Activated naive CD4-positive, alpha-beta T cell treated with anti-CD3 and anti-CD28 coated beads for 36 hours (primary cell): ENCODE data around the gene DCLRE1B. TPM values are rescaled to one million over a fixed set of nuclear protein-coding genes. Genes with fewer than 3 reads are reported as not detected.

Source experiments
- CTCF ChIA-PET: fragments of 350-600 bp; sonication (Branson Sonifier 250); formaldehyde crosslinking; loops from one replicate; lab custom pipeline; 2021; ENCODE audit warnings: antibody characterized with exemption; lab: Charles Lee
- DNase-seq: peaks from one replicate; pipeline ENCODE4 v3.0.0-alpha.2; 2020
- H3K27ac Mint-ChIP-seq: one replicate; pipeline ENCODE4 v1.8.0; 2021; ENCODE audit warnings: mild to moderate bottlenecking, mixed read lengths
- H3K27me3 Mint-ChIP-seq: one replicate; pipeline ENCODE4 v1.8.0; 2021; ENCODE audit warnings: low read depth, mixed read lengths
- H3K36me3 Mint-ChIP-seq: one replicate; pipeline ENCODE4 v1.8.0; 2021; ENCODE audit warnings: low read depth, mixed read lengths
- H3K4me1 Mint-ChIP-seq: one replicate; pipeline ENCODE4 v1.8.0; 2021; ENCODE audit warnings: low read depth, mixed read lengths
- H3K4me3 Mint-ChIP-seq: one replicate; pipeline ENCODE4 v1.8.0; 2021; ENCODE audit warnings: mild to moderate bottlenecking, moderate library complexity, mixed read lengths
- H3K9me3 Mint-ChIP-seq: one replicate; pipeline ENCODE4 v1.8.0; 2021; ENCODE audit warnings: mixed read lengths
- intact Hi-C: fragments of 100-400 bp; cut with micrococcal nuclease; formaldehyde crosslinking; loops from one replicate; pipeline ENCODE4 v1.15.1; 2023
- total RNA-seq, 2 experiments: library from RNA; stranded (reverse); gene quantifications; one replicate each; pipeline ENCODE4 v1.2.3, GENCODE V29; 2021

Gene DCLRE1B
- total RNA-seq, 2 experiments from 2014 or later: 17.7 to 18.3 TPM

DNA sequence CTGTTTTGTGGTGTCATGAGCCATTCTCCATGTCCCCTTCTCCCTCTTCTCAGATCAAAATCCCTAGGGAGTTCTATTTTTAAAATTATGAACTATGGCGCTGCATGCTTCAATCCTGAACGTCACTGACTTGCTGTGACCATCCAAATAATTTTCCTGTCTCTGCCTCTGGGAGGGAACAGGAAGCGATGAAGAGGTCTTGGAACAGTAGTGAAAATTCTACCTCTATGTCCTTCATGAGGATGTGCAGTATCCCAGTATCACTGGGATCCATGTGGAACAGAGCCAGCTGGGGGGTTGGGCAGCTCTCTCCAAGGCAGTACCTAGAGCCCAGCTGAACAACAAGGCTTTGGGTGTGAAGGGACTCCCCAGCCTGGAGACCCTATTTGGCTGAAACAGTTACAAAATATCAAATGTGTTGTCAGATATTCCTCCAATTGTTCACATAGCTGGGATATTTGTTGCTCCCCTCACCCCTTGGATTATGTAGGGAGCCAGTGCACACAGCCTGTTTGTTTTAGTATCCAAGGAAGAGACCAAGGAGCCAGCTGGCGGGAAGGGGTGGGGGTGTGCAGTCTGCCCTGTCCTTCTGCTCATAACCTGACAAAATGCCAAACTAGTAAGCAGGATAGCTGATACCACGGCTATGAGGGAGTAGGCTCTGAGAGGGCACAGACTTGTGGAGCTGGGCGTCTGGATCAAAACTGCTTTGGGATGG is 7.6 kb downstream of the DCLRE1B start:
- Mint-ChIP-seq H3K27me3 (no peaks in the 10 kb centered on the region), H3K27ac (no peak overlapping the region), H3K36me3 (peaks cover 40% of the 10 kb centered on the region), H3K9me3 (no peaks in the 10 kb centered on the region), H3K4me1 (peaks cover 14% of the 10 kb centered on the region), H3K4me3 (no peak overlapping the region)
- CTCF ChIA-PET: interaction anchor here (0.8 kb wide), 1 partner anchor 77 kb away, joined by 3 read pairs; no protein-coding TSS in a partner anchor
- DNase-seq: no peak
- intact Hi-C loops: no loop called here

DNA sequence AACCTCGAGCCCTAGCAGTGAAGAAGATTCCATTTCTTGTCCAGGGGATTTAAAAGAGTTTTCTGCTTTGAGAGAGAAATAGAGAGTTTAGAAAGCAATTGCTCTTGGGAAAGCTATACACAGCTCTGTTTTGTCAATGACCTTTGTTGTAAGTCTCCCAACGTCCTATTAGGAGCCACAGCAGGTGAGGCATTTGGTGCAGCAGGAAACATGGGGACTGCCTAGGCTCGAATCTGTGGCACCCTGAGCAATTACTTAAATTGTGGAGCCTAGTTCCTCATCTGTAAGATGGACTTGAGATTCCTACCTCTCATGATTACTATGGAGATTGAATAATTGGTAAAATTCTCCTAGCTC is 8.2 kb downstream of the DCLRE1B start:
- Mint-ChIP-seq H3K4me3 (no peak overlapping the region), H3K9me3 (no peaks in the 10 kb centered on the region), H3K27ac (no peak overlapping the region), H3K4me1 (peaks cover 9% of the 10 kb centered on the region), H3K27me3 (peaks cover 2% of the 10 kb centered on the region), H3K36me3 (peaks cover 34% of the 10 kb centered on the region)
- intact Hi-C loops: no loop called here
- CTCF ChIA-PET: interaction anchor here (0.8 to 1.3 kb wide), 2 partner anchors 18 to 78 kb away, joined by 3 read pairs; no protein-coding TSS in a partner anchor
- no peak for DNase-seq

DNA sequence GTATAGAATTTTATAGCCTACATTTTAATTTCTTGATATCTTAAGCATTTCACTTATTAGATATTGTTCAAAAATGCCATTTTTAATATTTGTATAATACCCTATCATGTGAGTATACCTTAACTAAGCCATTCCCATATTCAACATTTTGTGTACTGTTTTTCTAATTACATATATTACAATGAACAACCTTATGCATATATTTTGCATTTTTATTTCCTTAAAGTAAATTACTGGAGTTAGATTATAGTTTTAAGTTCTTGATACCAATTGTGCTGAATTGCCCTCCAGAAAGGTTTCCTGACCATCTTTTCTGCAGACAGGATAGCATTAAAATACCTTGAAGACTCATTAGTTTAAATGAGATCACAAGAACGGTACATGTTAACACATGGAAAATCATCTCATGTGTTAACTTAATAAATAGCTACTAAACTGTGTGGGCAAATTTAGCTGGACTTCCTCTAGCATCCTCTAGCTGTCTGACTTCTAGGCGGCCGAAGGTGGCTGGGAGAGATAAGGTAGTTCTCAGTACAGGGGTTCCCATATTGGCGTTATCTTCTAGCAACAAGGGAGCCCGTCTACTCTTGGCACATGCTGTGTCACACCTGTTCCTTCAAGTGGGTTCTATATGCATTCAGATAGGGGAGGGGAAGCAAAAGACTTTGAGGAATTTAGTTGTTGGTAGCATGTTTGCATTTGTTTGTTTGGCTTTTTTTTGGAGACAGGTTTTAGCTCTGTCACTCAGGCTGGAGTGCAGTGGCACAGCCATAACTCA is 8.9 kb downstream of the DCLRE1B start:
- intact Hi-C loops: no loop called here
- peaks cover 7% of the 10 kb centered on the region for H3K4me1 Mint-ChIP-seq
- H3K4me3 Mint-ChIP-seq: no peak overlapping the region

DNA sequence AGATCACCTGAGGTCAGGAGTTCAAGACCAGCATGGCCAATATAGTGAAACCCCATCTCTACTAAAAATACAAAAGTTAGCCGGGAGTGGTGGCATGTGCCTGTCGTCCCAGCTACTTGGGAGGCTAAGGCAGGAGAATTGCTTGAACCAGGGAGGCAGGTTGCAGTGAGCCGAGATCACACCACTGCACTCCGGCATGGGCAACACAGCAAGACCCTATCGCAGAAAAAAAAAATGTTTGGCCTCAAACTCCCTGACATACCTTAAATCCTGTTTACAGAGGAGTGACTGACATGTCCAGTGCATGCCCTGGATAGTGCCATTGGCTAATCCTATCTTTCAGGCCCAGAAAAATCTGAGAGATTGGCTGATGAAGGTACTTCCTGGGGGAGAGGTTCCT is 11.8 kb downstream of the DCLRE1B start:
- Mint-ChIP-seq H3K9me3 (no peaks in the 10 kb centered on the region), H3K36me3 (peaks cover 12% of the 10 kb centered on the region), H3K27me3 (peaks cover 2% of the 10 kb centered on the region), H3K4me3 (no peak overlapping the region), H3K4me1 (peaks cover 7% of the 10 kb centered on the region), H3K27ac (no peak overlapping the region)
- CTCF ChIA-PET: interaction anchor here (1.7 kb wide), 1 partner anchor 12 kb away, joined by 5 read pairs; the partner anchor contains the start of gene HIPK1
- intact Hi-C loops: no loop called here
- no peak for DNase-seq

More for the DNA sequence above, 8.9 kb downstream of the DCLRE1B start:
- DNase-seq: no peak
- Mint-ChIP-seq H3K27ac (no peak overlapping the region), H3K27me3 (peaks cover 2% of the 10 kb centered on the region), H3K9me3 (no peaks in the 10 kb centered on the region), H3K36me3 (peaks cover 32% of the 10 kb centered on the region)
- CTCF ChIA-PET: interaction anchor here (1.3 kb wide), 1 partner anchor 17 kb away, joined by 3 read pairs; no protein-coding TSS in a partner anchor

DNA sequence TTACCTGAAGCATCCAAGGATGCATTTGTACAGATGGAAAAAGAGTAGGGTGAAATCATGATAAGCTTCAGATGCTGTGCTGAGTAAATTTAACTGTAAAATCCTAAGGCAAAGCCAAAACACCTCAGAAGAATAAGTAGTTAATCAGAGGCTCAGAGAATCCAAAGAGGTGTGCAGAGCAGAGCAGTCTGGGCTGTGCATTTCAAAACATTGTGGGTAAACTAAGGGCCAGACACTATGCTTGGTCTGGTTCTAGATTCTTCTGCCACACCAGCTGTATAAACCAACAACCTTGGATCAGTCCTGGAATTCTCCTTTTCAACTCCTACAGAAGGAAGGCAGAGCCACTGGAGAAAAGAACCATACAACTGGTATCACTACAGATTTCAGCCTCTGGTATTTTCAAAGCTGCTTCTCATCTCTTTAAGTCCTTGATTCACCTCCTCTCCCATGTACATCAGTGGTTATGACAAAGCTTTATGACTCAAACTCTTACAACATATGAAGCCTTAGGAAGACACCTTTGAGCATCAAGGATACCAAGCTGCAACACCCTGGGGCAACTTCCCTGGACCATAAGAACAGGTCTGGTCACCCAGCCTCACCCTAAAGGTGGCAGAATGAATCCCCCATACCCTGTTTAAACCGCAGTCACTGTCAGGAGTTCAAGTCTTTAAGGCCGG is 12.4 kb downstream of the DCLRE1B start:
- H3K27me3 Mint-ChIP-seq: peaks cover 2% of the 10 kb centered on the region
- peaks cover 7% of the 10 kb centered on the region for H3K4me1 Mint-ChIP-seq
- H3K36me3 Mint-ChIP-seq: peaks cover 11% of the 10 kb centered on the region
- CTCF ChIA-PET: interaction anchor here (0.6 to 1.7 kb wide), 2 partner anchors 11 to 302 kb away, joined by 3 to 5 read pairs; partner anchors contain the start of gene HIPK1
- H3K9me3 Mint-ChIP-seq: no peaks in the 10 kb centered on the region
- H3K27ac Mint-ChIP-seq: no peak overlapping the region
- H3K4me3 Mint-ChIP-seq: no peak overlapping the region
- DNase-seq: no peak
- intact Hi-C loops: no loop called here

DNA sequence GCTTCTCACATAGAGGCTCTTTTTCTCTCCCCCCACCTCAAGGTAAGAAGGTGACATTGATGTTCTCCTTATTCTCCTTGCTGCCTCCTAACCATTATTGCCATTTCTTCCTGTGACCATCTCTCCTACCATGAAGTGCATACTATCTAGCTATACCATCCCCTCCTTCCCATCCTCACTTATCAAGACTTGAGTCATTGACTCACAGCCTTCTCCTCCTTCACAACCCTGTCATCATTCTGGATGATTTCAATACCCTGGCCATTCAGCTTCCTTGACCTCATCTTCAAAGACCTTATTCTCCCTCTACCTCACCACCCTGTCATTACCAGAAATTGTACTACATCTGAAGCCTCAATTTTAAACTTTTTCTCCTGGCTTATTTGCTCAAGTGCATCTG is 13.1 kb downstream of the DCLRE1B start:
- CTCF ChIA-PET: interaction anchor here (0.6 kb wide), 1 partner anchor 302 kb away, joined by 3 read pairs; no protein-coding TSS in a partner anchor
- Mint-ChIP-seq H3K4me1 (peaks cover 7% of the 10 kb centered on the region), H3K9me3 (no peaks in the 10 kb centered on the region), H3K4me3 (no peak overlapping the region), H3K27ac (no peak overlapping the region), H3K36me3 (peaks cover 7% of the 10 kb centered on the region), H3K27me3 (peaks cover 2% of the 10 kb centered on the region)
- no peak for DNase-seq
- intact Hi-C loops: no loop called here

DNA sequence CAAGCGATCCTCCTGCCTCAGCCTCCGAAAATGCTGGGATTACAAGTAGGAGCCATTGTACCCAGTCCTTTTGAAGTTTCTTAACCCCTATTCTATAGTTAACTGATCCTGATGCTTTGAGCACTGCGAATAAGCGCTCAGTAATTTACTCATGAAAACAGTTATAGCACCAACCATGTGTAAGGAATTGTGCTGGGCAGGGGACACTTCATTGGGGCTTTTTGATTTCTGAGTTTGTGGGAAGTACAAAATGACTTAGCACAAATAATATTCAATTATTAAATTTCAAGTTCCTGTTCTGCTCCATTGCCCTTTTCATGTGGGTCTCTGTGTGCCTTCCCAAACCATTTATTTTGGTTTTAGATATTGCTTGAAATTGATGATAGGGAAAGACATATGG is 17.8 kb downstream of the DCLRE1B start:
- no peak overlapping the region for H3K4me3 Mint-ChIP-seq
- peaks cover 2% of the 10 kb centered on the region for H3K27me3 Mint-ChIP-seq
- H3K36me3 Mint-ChIP-seq: no peaks in the 10 kb centered on the region
- H3K9me3 Mint-ChIP-seq: no peaks in the 10 kb centered on the region
- CTCF ChIA-PET: no interaction called here
- H3K27ac Mint-ChIP-seq: no peak overlapping the region
- intact Hi-C loops: no loop called here
- no peak for DNase-seq
- peaks cover 3% of the 10 kb centered on the region for H3K4me1 Mint-ChIP-seq

DNA sequence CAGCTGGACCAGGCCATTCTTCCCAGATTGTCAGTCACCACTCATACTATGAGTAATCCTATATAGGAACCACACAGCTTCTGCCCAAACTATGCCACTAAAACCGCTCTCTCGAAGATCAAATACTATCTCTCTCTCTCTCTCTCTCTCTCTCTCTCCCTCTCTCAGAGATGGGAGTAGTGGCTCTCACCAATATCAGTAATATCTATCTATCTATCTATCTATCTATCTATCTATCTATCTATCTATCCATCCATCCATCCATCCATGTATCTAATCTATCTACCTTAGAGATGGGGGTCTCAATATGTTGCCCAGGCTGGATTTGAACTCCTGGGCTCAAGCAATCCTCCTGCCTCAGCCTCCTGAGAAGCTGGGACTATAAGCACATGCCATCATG is 19.3 kb downstream of the DCLRE1B start:
- Mint-ChIP-seq H3K9me3 (no peaks in the 10 kb centered on the region), H3K4me3 (no peak overlapping the region), H3K27ac (peak overlapping the region; percentile 26), H3K36me3 (no peaks in the 10 kb centered on the region), H3K27me3 (no peaks in the 10 kb centered on the region), H3K4me1 (peaks cover 12% of the 10 kb centered on the region)
- CTCF ChIA-PET: interaction anchor here (1.0 to 1.4 kb wide), 2 partner anchors 13 to 15 kb away, joined by 3 read pairs; no protein-coding TSS in a partner anchor
- DNase-seq: no peak
- intact Hi-C loops: no loop called here

DNA sequence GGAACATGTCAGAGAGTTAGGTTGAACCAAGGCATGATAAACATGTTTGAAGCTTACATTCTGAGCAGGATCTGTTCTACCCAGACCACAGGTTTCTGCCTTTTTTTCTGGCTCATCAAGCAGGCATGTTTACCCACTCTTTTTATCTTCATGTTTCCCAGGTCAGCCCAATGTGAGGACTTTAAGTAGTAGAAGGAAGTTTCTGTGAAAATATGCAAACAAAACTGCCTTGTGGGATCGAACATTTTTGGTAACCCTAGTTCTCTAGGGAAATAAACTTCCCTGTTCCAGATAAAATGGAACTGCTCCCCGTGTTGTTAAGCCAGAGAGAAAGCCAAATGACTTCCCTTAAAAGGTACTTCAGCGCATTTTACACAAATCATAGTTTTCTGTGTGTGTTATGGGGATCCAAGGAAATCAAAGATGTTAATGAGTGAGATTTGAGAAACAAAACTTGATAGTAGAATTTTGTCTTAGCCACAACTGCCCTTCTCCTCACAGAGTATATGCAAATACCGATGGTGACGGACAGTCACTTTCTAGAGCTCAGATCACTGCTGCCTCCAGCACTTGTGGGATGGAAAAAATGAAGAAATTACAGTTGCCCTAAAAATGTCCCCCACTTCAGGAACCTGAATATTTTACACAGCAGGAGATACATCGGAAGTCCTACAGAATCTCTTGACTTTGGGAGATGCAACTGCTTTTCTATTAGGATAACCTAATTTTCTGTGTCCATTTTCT is 23.2 kb downstream of the DCLRE1B start:
- Mint-ChIP-seq H3K4me1 (peaks cover 32% of the 10 kb centered on the region), H3K27me3 (no peaks in the 10 kb centered on the region), H3K36me3 (no peaks in the 10 kb centered on the region), H3K4me3 (peak overlapping the region; percentile 96), H3K27ac (peak overlapping the region; percentile 99), H3K9me3 (no peaks in the 10 kb centered on the region)
- intact Hi-C loops: no loop called here
- no peak for DNase-seq
- CTCF ChIA-PET: interaction anchor here (0.9 to 5.5 kb wide), 11 partner anchors 12 to 95 kb away, joined by 3 to 53 read pairs (median 5); partner anchors contain the start of genes AP4B1 and DCLRE1B

DNA sequence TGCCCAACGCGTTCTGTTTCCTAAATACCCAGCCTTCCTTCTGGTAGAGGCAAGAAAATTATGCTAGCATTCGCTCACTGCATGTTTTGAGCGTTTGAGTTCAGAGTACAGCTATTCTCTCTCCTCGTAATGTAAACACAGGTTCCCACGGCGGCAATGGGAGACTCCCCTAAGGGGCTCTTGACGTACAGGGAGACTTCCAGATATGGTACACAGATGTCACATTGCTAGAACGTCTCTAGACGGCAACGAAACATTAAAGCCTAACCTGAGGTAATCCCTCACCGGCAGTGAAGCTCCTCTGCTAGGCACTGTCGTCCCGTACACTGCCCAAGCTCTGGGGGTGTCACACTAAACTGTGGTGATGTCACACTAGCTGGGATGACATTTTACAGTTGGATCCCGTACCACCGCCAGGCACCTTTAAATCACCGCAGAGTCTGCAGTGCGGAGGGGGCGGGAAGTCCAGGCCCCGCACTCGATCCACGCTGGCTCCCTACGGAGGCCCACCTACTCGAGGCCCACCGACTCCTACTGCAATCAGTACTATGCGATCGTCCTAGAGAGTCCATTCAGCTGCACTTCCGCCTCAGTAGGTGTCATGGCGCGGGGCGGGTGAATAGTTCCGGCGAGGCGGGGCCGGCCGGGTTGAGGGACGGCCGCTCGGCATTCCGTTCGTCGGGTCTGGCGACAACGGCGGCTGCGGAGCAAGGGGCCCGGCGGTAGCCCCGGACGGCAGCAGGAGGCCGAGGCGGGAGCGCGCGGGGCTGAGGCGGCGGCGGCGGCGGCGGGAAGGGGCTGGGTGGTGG is 24.0 kb downstream of the DCLRE1B start, which contains the start of gene HIPK1:
HIPK1 (plus strand) TSS at position 384 of the 809 bp plus-strand sequence.
- H3K27me3 Mint-ChIP-seq: no peaks in the 10 kb centered on the region
- H3K9me3 Mint-ChIP-seq: no peaks in the 10 kb centered on the region
- intact Hi-C loops: loop anchor here (1.0 kb wide), 2 partner anchors 24 to 94 kb away; partner anchors contain the start of gene DCLRE1B
- peak within 1 kb of the TSS; percentile 99 for H3K27ac Mint-ChIP-seq
- H3K36me3 Mint-ChIP-seq: peaks cover 5% of the 10 kb centered on the region
- CTCF ChIA-PET: interaction anchor here (0.9 to 5.5 kb wide), 13 partner anchors 13 to 813 kb away, joined by 3 to 53 read pairs (median 5); partner anchors contain the start of genes AP4B1 and DCLRE1B
- peaks cover 40% of the 10 kb centered on the region for H3K4me1 Mint-ChIP-seq
- DNase-seq: peak; percentile 94
- peak within 1 kb of the TSS; percentile 96 for H3K4me3 Mint-ChIP-seq
